ENCODE measurements around the gene KIF4B.

GRCh38 chr5:155052532-155052931, 39.0 kb downstream of the KIF4B start:
- TF ChIP-seq POLR2A (IDR thresholded peaks at IDR 0.05) (no peak), CTCF (IDR thresholded peaks at IDR 0.05) (no peak)
